GM23248 (cell line): ENCODE results near the gene TBC1D30.

ENCODE experiments used
- EZH2 ChIP-seq: fragments of 200-600 bp; sonication (generic); IDR thresholded peaks from 2 replicates; pipeline ENCODE4 v1.6.1; 2018; ENCODE audit warnings: antibody characterized with exemption, mild to moderate bottlenecking; ENCODE audit not compliant: insufficient read depth, poor library complexity, severe bottlenecking
- EZH2phosphoT487 ChIP-seq: fragments of 200-600 bp; sonication (generic); IDR thresholded peaks from 2 replicates; pipeline ENCODE4 v1.6.1; 2018; ENCODE audit warnings: antibody characterized with exemption, moderate library complexity, mild to moderate bottlenecking, low read depth; ENCODE audit not compliant: insufficient read depth

- no peak for TF ChIP-seq EZH2
- no peak for TF ChIP-seq EZH2phosphoT487
Measured at GRCh38 chr12:64840949-64841717, 16.7 kb downstream of the TBC1D30 start.
